ENCODE results near the gene MYPN.
A peak's percentile ranks its signal among the peaks of the same experiment; 100 is the strongest.
"Not testable (repeated sequence)": the region's sequence is repeated elsewhere in the genome, so short reads cannot be mapped to it uniquely, and the experiment has no call there.

MYPN gene

DNA sequence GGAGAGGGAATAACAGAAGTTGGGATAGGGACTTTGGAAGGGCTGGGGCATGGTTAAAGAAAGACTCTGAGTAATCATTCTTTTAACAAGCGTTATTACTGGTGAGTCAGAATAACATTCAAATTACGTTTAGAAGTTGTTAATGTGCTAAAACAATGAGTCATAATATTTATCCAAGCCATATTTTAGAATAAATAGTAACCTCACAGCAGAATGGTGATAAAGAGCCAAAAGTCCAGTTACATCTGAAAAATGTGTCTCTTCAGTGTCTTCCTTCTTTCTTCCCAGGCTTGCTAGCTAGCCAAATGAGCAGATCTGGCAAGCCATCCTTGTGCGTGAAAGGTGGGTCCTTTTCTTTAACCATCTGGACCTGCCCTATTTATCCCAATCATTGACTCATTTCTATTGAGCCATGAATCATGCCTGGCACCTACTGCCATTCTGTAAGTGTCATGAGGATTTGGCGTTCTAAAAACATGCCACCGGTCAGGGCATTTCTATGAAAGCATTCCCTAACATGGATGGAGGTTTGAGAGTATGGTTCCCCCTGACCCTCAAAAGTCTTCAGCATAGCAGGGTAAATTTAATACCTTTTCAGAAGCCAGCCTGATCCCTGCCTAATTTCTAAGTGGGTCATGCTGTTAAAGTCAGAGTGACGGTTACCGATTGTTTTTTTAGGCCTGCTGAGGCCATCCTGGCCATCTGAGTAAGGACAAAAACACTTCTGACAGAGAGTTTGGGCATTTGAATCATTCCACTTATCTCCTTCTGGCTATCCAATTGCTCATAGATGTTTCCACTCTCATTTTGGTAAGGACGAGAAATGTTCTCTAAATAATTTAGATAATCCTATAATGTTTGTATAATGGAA is 26.9 kb downstream of the MYPN start:
- DNase-seq (ENCODE audit: low read depth in 1 of 2, low spot score in 1 of 2): no peak

DNA sequence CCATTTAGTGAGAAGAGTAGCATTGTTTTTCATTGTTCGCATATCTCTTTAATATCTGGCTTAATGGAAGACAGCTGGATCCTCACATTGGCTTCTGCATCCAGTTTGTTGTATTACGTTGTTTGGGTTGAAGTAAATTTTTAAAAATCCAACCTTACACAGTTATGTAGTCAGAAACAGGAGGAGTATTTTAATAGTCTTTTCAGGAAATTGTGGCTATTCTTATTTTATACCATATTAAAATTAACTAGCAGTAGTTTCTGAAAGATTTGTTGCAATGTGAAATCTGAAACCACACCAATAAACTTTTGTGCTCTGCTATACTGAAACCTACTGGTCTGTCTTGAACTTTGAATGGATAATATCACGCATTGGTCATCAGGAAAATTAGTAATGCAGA is 27.9 kb downstream of the MYPN start:
- no peak for DNase-seq (ENCODE audit: low read depth in 1 of 2, low spot score in 1 of 2)

DNA sequence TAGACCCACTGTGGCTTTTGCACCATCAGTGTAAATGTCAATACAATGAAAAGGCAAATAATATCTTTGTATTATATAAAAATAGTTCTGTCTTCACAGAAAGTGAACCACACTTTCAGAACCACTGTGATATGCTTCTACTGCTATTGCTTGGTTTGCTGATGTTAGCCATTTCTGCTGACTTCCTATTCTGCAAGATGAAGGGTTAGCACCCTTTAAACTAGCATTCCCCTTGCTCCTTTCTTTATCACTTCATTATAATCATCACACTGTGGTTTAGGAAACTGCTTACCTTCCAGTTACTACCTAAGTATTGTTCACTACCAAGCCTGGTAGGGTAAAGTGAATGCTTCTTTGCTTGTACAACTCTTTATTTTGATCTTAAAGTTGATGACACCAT is 29.2 kb downstream of the MYPN start:
- no peak for DNase-seq (ENCODE audit: low read depth in 1 of 2, low spot score in 1 of 2)

DNA sequence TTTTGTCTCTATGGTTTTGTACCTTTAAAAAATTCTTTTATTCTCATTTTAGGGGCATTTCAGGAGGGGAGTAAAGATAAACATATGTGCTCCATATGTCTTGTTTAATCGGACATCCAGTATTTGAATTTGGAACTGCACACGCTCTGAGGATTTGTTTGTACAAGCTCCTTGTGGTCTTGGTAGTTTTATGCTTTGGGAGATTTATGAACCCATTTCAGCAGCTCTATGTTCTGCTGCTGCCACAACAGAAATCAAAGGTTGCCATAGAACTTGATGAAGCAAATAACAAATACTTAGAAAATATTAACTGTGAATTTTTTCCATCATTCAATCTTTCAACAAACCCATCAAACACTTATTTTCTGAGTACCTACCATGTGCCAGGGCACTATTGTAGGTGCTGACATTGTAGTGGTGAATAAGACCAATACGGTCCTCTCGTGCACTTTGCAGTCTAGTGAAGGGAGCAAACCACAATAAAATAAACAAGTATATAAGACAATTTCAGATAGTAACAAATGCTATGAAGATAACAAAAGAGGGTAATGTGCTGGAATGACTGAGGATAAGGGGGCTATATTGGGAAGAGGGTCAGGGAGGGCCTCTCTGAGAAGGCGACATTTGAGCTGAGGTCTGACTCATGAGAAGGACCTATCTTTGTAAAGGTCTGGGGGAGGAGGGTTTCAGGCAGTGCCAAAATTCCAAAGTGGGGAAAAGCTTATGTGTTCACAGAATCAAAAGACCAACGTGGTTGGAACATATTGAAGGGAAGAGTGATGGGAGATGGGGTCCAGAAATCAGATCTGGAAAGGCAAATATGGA is 30.4 kb downstream of the MYPN start:
- DNase-seq (ENCODE audit: low read depth in 1 of 2, low spot score in 1 of 2): no peak

DNA sequence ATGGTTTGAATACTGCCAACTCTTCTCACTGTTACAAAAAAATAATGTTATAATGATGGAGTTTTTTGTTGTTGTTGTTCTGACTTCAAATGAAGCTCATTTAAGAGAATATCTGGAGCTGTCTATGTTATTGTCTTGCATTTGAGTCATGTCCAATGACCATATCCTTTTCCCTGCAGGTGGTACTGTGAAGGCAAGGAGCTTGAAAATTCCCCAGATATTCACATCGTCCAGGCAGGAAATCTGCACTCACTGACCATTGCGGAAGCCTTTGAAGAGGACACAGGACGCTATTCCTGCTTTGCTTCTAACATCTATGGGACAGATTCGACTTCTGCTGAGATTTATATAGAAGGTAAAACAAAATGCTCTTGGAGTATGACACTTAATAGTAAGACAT is 33.5 kb downstream of the MYPN start:
- DNase-seq (ENCODE audit: low read depth in 1 of 2, low spot score in 1 of 2): no peak

DNA sequence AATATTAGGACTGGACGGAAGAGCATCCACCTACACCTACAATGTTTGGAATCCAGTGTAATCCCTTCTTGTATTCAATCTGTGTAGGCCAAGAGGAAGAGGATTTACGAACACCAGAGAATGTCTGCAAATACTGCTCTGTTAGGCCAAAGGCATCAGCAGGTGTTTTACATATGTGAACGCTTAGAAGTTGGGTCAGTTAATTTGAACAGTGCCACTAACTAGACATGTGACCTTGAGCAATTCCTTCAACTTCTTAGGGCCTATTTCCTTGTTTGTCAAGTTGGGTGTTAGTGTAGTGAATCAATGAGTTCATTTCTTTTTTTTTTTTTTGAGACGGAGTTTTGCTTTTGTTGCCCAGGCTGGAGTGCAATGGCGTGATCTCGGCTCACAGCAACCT is 35.4 kb downstream of the MYPN start:
- no peak for DNase-seq (ENCODE audit: low read depth in 1 of 2, low spot score in 1 of 2)

DNA sequence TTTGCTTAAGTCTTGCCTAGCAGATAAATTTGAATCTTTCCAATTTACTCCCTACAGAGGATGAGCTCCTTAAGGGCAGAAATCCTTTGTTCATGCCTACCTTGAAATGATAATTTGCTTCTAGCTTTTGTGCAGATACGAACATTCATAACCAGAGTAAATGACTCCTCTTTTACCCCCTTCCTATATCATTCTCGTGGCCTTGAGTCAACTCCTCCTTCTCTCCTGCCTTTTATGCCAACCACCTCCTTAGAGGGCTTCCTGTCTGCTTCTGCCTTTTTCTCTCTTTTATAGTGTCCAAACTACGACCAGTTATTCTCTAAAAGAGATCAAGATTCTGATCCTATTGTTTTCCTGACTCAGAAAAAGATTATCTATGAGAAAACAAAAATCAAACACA is 36.4 kb downstream of the MYPN start:
- no peak for DNase-seq (ENCODE audit: low read depth in 1 of 2, low spot score in 1 of 2)

DNA sequence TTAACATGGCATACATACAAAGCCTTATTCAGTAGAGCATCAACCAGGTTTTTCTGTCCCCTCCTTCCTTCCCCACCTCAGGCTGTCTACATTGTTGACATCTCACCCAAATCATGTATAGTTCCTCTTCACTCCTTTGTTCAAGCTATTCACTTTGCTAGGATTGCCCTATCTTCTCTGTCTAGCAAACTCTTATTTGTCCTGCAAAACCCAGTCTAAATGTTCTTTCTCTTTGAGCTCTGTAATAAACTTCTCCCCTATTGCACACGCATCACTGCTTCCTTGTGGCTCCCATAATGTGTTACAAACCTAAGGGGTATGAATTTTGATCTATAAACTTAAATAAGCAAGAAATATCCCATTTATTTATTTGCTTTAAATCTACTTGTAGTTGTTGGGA is 36.8 kb downstream of the MYPN start:
- DNase-seq (ENCODE audit: low read depth in 1 of 2, low spot score in 1 of 2): no peak

DNA sequence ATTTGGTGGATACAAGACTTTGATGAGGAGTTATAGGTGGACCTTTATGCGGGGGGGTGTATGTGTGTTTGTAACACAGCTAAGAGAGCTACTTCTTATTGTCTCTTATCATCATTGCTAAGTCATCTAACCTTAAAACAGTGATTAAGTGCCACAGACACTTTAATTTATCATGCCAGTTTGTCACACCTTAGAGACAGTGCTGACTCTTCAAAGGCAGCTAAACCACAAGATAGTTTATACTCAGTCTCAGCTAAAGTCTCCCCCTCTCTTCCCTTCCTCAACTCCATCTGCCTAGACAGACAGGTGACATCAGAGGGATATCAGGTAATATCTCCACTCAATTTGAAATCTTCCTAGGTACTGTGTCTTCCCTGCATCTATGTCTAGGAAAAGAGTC is 42.2 kb downstream of the MYPN start:
- no peak for DNase-seq (ENCODE audit: low read depth in 1 of 2, low spot score in 1 of 2)

DNA sequence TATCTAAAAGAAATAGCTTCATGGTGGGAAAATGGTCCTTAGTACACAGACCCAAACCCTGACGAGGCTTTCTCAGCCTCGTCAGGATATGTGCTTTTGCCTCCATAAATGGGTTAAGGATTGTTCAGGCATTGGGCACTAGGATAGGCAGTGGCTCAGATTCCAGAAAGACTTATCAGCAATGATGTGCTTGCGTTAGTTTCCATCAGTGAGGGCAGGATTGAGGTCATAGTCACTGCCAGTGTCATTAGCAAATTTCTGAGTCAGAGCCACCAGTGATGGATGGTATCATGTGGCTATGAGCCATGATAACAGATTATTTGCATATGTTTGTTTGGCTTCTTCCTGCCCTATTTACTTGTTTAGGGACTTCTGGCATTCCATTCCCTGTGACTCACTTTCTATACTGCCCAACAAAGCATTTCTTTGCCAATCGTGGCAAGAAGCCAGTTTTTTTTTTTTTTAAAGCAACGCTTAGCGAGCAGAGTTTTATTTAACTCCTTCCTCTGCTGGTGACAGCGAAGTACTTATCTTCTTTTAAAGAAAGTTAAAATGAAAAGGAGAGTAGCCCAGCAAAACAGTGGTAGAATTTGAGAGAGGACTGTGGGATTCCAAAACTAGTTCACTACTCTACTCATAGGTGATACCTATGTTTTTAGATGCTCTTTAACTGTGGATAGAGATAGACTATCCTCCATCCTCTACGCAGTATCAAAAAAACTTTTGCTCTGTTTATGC is 44.4 kb downstream of the MYPN start:
- no peak for DNase-seq (ENCODE audit: low read depth in 1 of 2, low spot score in 1 of 2)

DNA sequence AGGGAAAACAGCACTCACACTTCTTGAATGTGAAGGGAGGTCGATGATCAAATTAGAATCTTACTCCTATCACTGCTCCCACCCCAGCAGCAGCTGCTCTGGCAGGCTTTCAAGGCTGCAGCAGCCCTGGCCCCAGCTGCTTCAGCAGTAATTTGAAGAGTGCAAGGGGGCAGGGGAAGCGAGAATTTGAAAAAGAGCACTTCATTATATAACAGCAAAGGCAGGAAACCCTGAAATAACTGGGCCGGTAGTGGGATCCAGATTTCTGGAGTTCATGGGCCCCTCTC is 44.9 kb downstream of the MYPN start:
- DNase-seq (ENCODE audit: low read depth in 1 of 2, low spot score in 1 of 2): no peak

DNA sequence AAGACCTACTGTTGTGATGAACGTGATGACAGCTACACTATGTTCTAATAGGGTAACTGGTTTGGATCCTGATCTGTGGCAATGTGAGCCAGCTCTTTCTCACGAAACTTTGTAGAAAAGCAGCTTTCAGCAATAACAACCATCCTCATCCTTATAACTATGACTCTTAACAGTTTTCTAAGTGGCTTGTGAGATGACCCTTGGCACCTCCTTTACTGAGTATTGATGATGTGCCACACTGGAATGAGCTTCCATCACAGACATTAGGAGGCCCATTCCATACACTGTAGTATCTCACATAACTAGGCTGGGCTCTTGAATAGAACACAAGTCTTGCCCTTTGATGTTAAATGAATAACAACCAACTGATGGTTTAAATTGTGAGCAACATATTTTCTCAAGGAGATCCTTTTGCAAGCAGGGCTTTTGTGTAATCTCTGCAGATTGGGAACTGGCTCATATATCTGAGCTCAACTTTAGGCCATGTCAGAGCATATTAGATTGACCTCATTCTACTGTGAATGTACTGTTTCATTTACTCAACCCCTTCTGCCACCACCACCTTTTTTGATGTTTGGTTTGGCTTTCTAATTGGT is 46.4 kb downstream of the MYPN start:
- no peak for DNase-seq (ENCODE audit: low read depth in 1 of 2, low spot score in 1 of 2)

DNA sequence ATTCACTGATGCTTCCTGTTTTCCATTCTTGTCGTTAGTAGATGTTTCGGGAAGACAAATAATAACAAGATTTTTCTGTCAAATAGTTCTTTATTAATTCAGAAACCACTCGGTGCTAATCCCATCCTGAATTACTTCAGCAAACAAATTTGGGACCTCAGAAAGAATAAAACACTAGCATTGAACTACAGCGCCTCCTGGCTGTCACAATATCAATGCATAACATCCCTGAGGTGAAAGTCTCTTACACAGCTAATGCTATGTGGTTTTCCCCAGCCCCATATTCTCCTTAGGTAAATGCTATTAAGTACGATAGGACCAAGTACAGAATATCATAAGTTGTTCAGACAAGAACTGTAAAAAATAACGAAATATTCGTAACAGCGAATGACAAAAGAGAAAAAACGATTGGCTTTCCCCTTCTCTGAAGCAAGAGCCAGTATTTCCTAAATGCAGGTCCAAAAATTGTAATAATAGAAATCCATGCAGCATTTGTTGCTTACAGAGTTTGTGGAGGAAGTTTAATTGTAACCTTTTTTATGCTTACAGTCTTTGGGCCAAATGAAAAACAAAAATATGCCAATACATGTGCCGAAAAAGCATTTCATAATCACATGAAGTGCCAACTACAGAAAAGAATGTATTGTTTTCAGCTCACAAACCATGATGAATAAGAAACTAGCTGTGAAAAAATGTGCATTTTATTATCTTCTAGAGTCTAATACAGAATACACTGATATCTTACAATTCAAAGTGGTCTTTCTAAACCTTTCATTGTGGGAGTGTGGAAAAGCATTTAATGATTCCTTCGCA is 47.3 kb downstream of the MYPN start:
- DNase-seq (ENCODE audit: low read depth in 1 of 2, low spot score in 1 of 2): peak in 1 of 2 donors; percentile 23

DNA sequence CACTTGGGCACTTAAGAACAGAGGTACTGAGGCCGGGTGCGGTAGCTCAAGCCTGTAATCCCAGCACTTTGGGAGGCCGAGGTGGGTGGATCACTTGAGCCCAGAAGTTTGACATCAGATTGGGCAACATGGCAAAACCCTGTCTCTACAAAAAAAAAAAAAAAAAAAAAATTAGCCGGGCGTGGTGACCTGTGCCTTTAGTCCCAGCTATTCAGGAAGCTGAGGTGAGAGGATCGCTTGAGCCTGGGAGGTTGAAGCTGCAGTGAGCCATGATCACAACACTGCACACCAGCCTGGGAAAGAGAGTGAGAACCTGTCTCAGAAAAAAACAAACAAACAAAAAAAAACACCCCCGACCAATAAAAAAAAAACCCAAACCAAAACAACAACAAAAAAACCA is 48.2 kb downstream of the MYPN start:
- not testable (repeated sequence) for DNase-seq (ENCODE audit: low read depth in 1 of 2, low spot score in 1 of 2)

DNA sequence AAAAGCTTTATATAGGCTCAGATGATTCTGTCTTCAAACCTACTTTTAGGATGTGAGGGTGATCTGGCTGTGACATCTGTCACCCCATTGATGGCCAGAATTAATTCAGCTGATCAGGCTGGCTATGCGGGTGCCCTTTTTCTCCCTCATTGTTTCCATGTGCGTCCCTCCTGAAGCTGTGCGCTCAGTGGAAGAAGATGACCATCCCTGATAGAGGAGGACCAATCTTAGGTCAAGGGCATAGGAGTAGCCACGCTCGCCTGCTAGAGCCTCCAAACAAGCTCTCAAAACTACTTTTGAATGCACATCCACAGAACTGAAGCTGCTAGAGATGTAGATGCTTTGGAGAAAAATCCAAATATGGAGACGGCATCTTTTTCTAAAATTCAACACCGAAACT is 48.7 kb downstream of the MYPN start:
- no peak for DNase-seq (ENCODE audit: low read depth in 1 of 2, low spot score in 1 of 2)

DNA sequence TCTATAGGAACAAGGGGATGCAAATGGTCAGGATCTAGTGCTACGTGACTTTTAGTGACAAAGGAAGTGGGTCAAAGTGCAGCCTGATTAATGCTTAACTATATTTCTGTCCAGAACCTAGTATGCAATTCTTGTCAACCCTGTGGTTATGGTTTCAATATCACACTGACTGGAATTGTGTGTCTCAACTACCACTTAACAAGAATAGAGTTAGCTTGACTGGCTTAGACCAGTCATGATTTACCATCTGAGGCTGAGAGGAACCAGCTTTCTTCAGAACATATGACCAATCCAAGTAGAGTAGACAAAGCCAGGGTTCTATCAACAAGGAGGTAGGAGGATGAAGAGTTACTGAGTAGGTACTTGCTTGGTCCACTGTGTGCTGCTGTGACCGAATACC is 54.4 kb downstream of the MYPN start:
- no peak for DNase-seq (ENCODE audit: low read depth in 1 of 2, low spot score in 1 of 2)

DNA sequence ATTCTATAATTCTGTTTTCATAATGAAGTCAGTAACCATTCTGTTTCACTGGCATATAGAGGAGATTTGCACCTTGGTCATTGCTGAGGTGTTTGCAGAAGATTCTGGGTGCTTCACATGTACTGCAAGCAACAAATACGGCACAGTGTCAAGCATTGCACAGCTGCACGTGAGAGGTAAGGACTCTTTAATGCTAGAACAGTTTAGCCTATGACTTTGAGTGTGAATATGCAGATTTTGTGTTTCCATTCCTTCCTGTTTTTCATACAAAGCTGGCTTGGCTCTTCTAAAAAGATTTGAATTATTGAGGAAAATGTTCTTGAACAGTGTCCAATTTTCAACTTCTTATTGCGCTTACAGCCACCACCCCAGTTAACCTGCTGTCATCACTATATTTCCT is 56.4 kb downstream of the MYPN start:
- no peak for DNase-seq (ENCODE audit: low read depth in 1 of 2, low spot score in 1 of 2)

DNA sequence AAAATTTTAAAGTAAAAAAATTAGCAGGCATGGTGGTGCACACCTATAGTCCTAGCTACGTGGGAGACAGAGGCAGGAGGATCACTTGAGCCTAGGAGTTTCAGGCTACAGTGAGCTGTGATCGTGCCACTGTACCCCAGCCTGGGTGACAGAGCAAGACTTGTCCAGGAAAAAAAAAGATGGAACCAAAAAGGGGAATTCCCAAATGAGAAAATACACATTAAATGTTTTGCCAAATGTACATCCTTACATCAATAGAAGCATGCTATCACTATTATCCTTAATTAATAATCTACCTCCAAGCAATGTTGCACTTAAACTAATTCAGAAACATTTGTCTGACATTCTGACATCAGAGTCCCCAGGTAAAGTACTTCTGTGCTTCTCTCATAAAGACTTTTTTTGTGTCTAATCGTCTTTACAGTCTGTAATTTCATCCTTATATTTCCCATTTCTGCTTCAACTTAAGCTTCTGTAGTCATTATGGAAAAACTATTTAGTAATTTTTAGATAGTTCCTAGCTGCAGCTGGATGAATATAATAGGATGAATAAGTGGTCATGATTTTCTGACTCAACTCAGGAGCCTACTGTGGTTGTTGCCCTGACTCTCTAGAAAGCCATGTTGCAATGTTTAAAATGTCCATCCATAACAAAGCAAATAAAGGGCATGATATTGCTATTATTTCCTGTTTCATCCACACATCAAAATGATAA is 57.7 kb downstream of the MYPN start:
- DNase-seq (ENCODE audit: low read depth in 1 of 2, low spot score in 1 of 2): no peak

DNA sequence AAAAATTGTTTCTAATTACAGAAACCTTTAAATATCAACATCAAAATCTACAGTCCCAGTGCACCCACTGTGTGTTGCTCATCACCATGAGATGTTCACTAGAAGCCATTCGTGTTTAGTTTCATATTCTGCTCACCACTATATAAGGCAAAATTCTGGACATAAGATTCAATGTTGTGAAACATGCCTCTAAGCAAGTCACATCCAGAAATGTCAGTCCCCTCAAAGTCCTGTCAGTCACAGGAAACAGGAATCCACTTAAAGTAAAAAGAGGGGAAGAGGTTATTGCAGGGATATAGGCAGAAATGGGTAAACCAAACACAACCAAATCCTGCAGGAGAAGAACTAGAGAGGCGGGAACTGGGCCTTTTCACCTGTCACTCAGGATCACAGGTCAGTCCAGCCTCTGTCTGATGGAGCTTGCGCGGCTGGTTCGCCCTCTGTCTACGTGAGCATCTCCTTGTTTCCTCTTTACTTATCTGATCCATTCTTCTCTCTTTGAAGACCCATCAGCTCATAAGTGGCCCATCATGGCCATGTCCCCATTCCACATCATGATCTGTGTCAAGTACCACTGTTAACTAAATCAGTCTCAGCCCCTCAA is 58.4 kb downstream of the MYPN start:
- DNase-seq (ENCODE audit: low read depth in 1 of 2, low spot score in 1 of 2): no peak

Measured in activated T-helper 1 cell treated with anti-CD3 and anti-CD28 coated beads, Interleukin-2, amount 50 U/mL, for 16 hours (primary cell).